Measurements from ENCODE around the gene ZNF48.
A peak's percentile ranks its signal among the peaks of the same experiment; 100 is the strongest.

Gene ZNF48

GRCh38 chr16:30444231-30445148, 49.3 kb downstream of the ZNF48 start:
- DNase-seq, result no peak

- no peak for DNase-seq
Measured at GRCh38 chr16:30445149-30445407, 49.9 kb downstream of the ZNF48 start.

- DNase-seq, result peak; percentile 92
Measured at GRCh38 chr16:30445408-30446202, 50.4 kb downstream of the ZNF48 start, which contains the start of gene SEPHS2. Gene SEPHS2 (minus strand): TSS chr16:30445874. CDS start chr16:30445727, 147 bp downstream.

GRCh38 chr16:30446203-30446595, 51.0 kb downstream of the ZNF48 start:
- DNase-seq, result no peak

- DNase-seq, result no peak
Measured at GRCh38 chr16:30447512-30448226, 52.4 kb downstream of the ZNF48 start.

GRCh38 chr16:30449116-30449435, 53.9 kb downstream of the ZNF48 start:
- no peak for DNase-seq

Measured in NCI-H2171 (cell line).